Renal cortical epithelial cell (primary cell): ENCODE data around the gene CAMK2G. TPM values are rescaled to one million over a fixed set of nuclear protein-coding genes. Genes with fewer than 3 reads are reported as not detected.

Source experiments
- DNase-seq: peaks from one replicate; pipeline ENCODE4 v3.0.0-alpha.2; 2011; ENCODE audit warnings: low read depth
- total RNA-seq: library from RNA; depleted of rRNA; stranded (reverse); fragments of >200 nt; gene quantifications from 2 replicates; pipeline ENCODE4 v1.2.3, GENCODE V29; 2014

Gene CAMK2G
- total RNA-seq, 1 donor from 2014 or later: 21.1 TPM

GRCh38 chr10:73879296-73880173, 5.2 kb upstream of the CAMK2G start:
- peak; percentile 59 for DNase-seq

GRCh38 chr10:73878365-73878764, 4.0 kb upstream of the CAMK2G start:
- no peak for DNase-seq

DNA sequence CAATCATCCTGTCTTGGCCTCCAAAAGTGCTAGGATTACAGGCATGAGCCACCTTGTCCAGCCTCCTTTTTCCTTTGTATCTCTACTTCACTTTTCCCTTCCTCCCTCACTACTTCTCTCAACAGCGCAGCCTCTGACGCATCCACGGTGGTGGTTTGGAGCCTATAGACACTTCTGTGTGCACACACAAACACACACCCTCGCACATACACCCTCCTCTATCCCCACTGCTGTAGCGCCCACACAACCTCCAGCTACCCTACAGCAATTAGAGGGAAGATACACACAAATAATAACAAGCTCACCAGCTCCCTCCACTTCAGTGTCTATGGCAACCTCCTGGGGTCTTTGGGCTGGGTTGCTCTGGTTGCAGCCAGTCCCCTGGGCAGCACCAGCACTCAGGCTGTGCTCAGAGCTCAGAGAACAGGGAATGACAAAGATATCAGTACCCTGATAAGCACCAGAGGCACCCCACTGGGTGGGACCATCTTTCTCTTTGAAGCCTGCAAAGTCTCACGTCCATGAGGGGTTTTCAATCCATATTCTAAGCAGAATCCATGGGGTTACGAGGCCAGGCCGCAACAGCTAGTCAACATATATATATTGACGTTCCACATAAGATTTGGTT, 3.3 kb upstream of the CAMK2G start:
- no peak for DNase-seq

GRCh38 chr10:73876971-73877370, 2.6 kb upstream of the CAMK2G start:
- peak; percentile 25 for DNase-seq

DNA sequence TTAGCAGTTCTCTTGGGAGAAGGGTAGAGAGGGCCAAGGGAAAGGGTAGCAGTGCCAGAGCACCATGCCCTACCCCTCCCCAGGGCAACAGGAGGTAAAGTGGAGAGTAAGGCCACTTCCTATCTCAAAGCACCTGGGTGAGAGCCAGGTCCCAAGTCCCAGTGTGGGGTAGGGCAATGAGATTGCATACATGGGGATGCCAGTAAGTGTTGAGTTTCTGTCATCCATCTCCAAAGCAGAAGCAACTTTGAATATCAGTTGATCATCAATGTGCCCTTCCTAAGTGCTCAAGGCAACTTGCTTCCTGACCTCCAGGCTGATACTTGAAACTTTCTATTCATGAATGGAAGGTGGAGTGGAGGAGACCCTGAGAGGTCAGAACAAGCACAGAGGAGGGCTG, 2.2 kb upstream of the CAMK2G start:
- DNase-seq: no peak

DNA sequence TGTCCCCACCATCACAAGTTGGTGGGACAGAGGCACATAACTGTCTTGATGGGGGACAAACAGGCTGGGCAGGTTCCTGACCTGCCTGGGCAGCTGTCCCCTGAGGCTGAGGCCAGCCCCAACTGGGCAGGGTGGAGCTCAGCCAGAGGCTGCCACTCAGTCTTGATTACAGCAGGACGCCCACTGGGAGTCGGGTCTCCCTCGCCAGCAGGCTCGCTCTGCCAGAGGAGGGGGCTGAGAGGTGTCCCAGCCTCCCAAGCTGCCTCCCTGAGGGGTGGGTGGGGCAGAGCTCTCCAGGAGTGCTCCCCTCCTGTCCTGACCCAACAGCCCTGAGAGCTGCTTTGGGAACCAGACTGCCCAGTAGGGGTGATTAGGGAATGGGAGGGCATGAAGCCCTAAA, 1.8 kb upstream of the CAMK2G start:
- DNase-seq: no peak

GRCh38 chr10:73875139-73875475, 752 bp upstream of the CAMK2G start:
- no peak for DNase-seq

DNA sequence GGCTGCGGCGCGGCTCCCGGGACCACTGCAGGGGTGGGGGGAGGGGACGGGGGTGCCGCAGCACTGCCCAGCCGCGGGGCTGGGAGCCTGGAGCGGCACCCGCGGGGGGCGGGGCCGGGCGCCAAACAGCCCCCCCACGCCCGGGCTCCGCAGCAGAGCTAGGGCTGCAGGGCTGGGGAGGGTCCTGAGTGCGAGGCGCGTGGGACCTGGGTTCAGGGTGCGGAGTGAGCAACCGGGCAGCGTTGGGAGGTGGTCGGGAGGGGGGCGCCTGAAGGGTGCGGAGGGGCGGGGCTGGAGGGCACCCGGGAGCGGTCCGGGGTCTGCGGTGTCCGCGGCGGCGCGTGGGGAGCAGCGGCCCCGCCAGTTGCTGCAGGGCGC, 528 bp downstream of the CAMK2G start:
- no peak for DNase-seq

DNA sequence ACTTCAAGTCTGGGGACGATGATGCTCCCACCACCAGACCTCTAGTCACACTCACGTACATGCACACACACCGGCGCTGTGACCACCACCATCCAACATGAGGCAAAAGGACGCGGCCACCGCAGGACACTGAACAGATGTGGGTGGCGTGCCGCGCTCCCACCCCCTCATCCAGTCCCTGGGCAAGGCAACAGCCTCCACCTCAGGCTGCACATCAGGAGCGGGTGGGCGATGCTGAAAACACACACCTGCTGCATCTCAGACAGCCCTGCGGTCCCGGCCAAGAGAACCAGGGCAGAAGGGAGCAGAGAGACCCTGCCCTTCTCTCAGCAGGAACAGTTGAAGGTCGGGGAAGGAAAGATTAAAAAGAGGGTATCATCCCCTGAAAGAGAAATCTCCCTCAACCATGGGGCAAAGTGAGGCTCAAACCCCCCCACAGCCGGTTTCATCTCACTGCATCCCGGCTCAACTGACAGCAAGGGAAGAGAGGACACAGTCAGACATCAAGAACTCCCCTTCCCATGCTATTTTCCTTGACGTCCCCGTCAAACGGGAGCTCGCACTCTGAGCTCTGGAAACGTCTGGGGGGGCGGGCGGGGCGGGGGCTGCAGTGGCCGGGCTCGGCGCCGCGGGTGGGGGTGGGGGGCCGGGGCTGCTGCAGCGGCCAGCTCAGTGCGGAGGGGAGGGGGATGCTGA, 1.1 kb downstream of the CAMK2G start:
- no peak for DNase-seq

- DNase-seq: no peak
Observed at GRCh38 chr10:73872190-73872710, 2.1 kb downstream of the CAMK2G start.

DNA sequence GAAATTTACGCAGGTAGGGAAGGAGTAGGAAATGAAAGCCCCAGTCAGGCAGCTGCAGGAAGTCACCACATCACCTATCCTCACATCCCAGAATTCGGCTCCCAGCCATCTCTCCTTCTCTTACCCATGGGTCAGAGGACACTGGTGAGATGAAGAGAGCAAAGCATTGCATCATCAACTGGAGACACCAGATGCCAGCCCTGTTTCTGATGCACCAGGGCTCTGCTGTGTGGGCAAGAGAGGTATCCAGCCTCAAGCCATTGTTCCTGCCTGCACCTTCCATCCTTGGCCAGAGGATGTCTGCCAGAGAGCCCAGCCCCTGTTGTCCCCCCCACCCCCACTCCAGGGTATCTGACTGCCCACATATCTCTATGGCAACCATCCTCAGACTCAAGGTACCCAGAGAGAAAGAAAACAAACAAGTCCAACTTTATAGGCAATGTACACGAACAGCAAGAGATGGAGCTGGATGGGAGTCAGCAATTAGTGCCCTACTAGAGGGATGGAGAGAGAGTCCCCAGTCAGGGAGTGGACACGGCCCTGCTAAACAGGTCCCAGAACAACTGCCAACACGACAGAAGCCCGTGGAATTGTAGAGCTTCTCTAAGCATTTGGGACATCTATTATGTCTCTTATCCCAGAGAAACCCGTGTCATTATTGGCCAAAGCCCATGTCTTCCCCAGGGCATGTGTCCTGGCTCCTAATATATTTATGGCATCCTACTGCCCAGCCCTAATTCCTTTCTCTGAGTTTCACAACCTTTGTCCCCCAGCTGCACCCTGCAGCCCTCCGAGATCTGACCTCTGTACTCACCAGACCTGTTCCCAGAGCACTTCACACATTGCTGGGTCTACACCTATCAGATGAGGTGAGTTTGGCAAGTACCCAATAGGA, 2.8 kb downstream of the CAMK2G start:
- DNase-seq: peak; percentile 13

- DNase-seq: no peak
Observed at GRCh38 chr10:73868655-73869195, 5.6 kb downstream of the CAMK2G start.

- no peak for DNase-seq
Observed at GRCh38 chr10:73867871-73868631, 6.3 kb downstream of the CAMK2G start.

- no peak for DNase-seq
Observed at GRCh38 chr10:73867126-73867807, 7.1 kb downstream of the CAMK2G start.

DNA sequence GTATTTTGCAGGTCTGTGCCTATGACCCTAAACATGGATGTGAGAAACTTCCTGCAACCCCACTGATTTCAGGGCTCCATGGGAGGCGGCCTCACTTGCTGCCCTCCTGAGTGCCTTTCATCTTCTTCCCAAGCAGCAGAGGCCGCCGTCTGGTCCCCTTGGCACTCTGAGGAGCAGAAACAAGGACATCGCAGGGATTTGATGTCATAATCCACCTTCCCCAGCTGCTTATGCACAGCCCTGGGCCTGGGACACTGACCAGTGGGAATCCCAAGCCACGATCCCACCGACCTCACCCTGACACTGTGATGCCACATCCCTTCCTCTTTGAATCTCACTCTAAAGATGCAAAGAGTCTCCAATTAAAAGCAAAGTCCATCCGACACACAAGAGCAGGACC, 7.7 kb downstream of the CAMK2G start:
- DNase-seq: no peak

- no peak for DNase-seq
Observed at GRCh38 chr10:73865459-73866442, 8.6 kb downstream of the CAMK2G start.

- DNase-seq: no peak
Observed at GRCh38 chr10:73865107-73865458, 9.3 kb downstream of the CAMK2G start.

DNA sequence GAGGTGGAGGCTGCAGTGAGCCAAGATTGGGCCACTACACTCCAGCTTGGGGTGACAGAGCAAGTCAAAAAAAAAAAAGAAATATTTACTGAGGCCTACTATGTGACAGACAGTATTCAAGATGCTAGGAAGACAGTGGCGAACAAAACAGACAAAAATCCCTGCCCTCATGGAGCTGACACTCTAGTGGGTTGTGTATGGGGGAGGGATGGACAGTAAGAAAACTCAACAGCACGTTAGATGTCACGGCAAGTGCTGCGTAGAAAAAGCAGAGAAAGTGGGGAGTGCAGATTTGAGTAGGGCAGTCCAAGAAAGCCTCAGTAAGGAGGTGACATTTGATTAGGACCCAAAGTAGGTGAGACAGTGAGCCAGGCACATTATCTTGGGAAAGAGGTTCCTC, 10.1 kb downstream of the CAMK2G start:
- no peak for DNase-seq
